MM.1S (cell line): ENCODE data around the gene FGF11.

Source experiments
- DNase-seq: peaks from one replicate; pipeline ENCODE4 v3.0.0-alpha.2; 2015
- H2AFZ ChIP-seq: fragments of 300-600 bp; sonication (generic); 2 replicates; pipeline ENCODE4 v1.6.0; 2016; ENCODE audit warnings: antibody characterized with exemption, low read length
- H3F3A ChIP-seq: fragments of 300-600 bp; sonication (generic); 2 replicates; pipeline ENCODE4 v1.6.1; 2016; ENCODE audit warnings: mild to moderate bottlenecking, antibody characterized with exemption, low read length, moderate library complexity, mixed read lengths; ENCODE audit not compliant: insufficient read depth
- H3K27ac ChIP-seq: fragments of 300-600 bp; sonication (generic); 2 replicates; pipeline ENCODE4 v1.5.1; 2016; ENCODE audit warnings: mild to moderate bottlenecking, low read length
- H3K27me3 ChIP-seq: fragments of 300-600 bp; sonication (generic); replicated peaks from 2 replicates; pipeline ENCODE4 v1.6.0; 2016; ENCODE audit warnings: low read length; ENCODE audit not compliant: insufficient read depth
- H3K36me3 ChIP-seq: fragments of 300-600 bp; sonication (generic); replicated peaks from 2 replicates; pipeline ENCODE4 v1.6.1; 2016; ENCODE audit warnings: mild to moderate bottlenecking, low read length, mixed read lengths; ENCODE audit not compliant: insufficient read depth
- H3K4me1 ChIP-seq: fragments of 300-600 bp; sonication (generic); 2 replicates; pipeline ENCODE4 v1.6.1; 2016; ENCODE audit warnings: low read length, mixed read lengths
- H3K4me2 ChIP-seq: fragments of 300-600 bp; sonication (generic); 2 replicates; pipeline ENCODE4 v1.6.0; 2016; ENCODE audit warnings: low read depth, low read length
- H3K4me3 ChIP-seq: fragments of 300-600 bp; sonication (generic); 2 replicates; pipeline ENCODE4 v1.5.1; 2016; ENCODE audit warnings: low read length, mixed read lengths
- H3K79me2 ChIP-seq: fragments of 300-600 bp; sonication (generic); 2 replicates; pipeline ENCODE4 v1.6.1; 2016; ENCODE audit warnings: mixed run types, low read length, mixed read lengths
- H3K9ac ChIP-seq: fragments of 300-600 bp; sonication (generic); 2 replicates; pipeline ENCODE4 v1.6.1; 2016; ENCODE audit warnings: low read length, mixed read lengths
- H3K9me2 ChIP-seq: fragments of 300-600 bp; sonication (generic); replicated peaks from 2 replicates; pipeline ENCODE4 v1.6.1; 2016; ENCODE audit warnings: mild to moderate bottlenecking, low read length, mixed read lengths; ENCODE audit not compliant: insufficient read depth
- H3K9me3 ChIP-seq: fragments of 300-600 bp; sonication (generic); replicated peaks from 2 replicates; pipeline ENCODE4 v1.6.1; 2016; ENCODE audit warnings: mild to moderate bottlenecking, low read length, mixed read lengths; ENCODE audit not compliant: insufficient read depth
- H4K20me1 ChIP-seq: fragments of 300-600 bp; sonication (generic); 2 replicates; pipeline ENCODE4 v1.6.1; 2016; ENCODE audit warnings: mild to moderate bottlenecking, low read length, moderate library complexity, mixed read lengths; ENCODE audit not compliant: insufficient read depth
- CTCF ChIP-seq: fragments of 300-600 bp; sonication (generic); IDR thresholded peaks from 2 replicates; pipeline ENCODE4 v1.5.1; 2016; ENCODE audit warnings: antibody characterized with exemption, low read length, mixed read lengths
- EZH2 ChIP-seq: fragments of 300-600 bp; sonication (generic); optimal IDR thresholded peaks from 2 replicates; pipeline ENCODE3; 2017; ENCODE audit warnings: low read depth, mild to moderate bottlenecking, antibody characterized with exemption, low read length, mixed read lengths
- EZH2phosphoT487 ChIP-seq: fragments of 300-600 bp; sonication (generic); IDR thresholded peaks from 2 replicates; pipeline ENCODE4 v1.6.1; 2018; ENCODE audit warnings: antibody characterized with exemption, low read length

Gene FGF11

GRCh38 chr17:7414837-7415236, 24.5 kb upstream of the FGF11 start:
- Histone ChIP-seq H3K4me1 (no peaks in the 10 kb centered on the region), H4K20me1 (no peaks in the 10 kb centered on the region), H3K9me2 (no peaks in the 10 kb centered on the region), H3K79me2 (no peaks in the 10 kb centered on the region), H3K27ac (no peak overlapping the region), H3K9ac (no peak overlapping the region), H2AFZ (no peak overlapping the region), H3K4me2 (no peak overlapping the region), H3K9me3 (no peaks in the 10 kb centered on the region), H3K27me3 (peaks cover 98% of the 10 kb centered on the region), H3K36me3 (no peaks in the 10 kb centered on the region), H3F3A (no peaks in the 10 kb centered on the region), H3K4me3 (no peak overlapping the region)
- TF ChIP-seq CTCF: no peak
- no peak for TF ChIP-seq EZH2
- TF ChIP-seq EZH2phosphoT487: no peak
- no peak for DNase-seq

GRCh38 chr17:7415784-7416183, 23.5 kb upstream of the FGF11 start:
- H4K20me1 ChIP-seq: no peaks in the 10 kb centered on the region
- no peak overlapping the region for H3K4me3 ChIP-seq
- H3K27ac ChIP-seq: no peak overlapping the region
- no peak for TF ChIP-seq EZH2
- TF ChIP-seq CTCF: no peak
- TF ChIP-seq EZH2phosphoT487: no peak
- no peaks in the 10 kb centered on the region for H3K36me3 ChIP-seq
- no peaks in the 10 kb centered on the region for H3F3A ChIP-seq
- H3K9me3 ChIP-seq: no peaks in the 10 kb centered on the region
- no peak overlapping the region for H2AFZ ChIP-seq
- H3K79me2 ChIP-seq: no peaks in the 10 kb centered on the region
- H3K27me3 ChIP-seq: peaks cover 94% of the 10 kb centered on the region
- H3K4me2 ChIP-seq: no peak overlapping the region
- no peak overlapping the region for H3K9ac ChIP-seq
- no peak for DNase-seq
- H3K4me1 ChIP-seq: no peaks in the 10 kb centered on the region
- H3K9me2 ChIP-seq: no peaks in the 10 kb centered on the region

- H3K27me3 ChIP-seq: peaks cover 88% of the 10 kb centered on the region
- TF ChIP-seq EZH2: no peak
- no peak for TF ChIP-seq EZH2phosphoT487
- no peak for TF ChIP-seq CTCF
- H3K79me2 ChIP-seq: no peaks in the 10 kb centered on the region
- no peaks in the 10 kb centered on the region for H3K9me3 ChIP-seq
- no peak overlapping the region for H2AFZ ChIP-seq
- no peak overlapping the region for H3K4me3 ChIP-seq
- H3K9ac ChIP-seq: no peak overlapping the region
- H3K27ac ChIP-seq: no peak overlapping the region
- H3K4me2 ChIP-seq: no peak overlapping the region
- no peaks in the 10 kb centered on the region for H3K36me3 ChIP-seq
- H3K4me1 ChIP-seq: no peaks in the 10 kb centered on the region
- no peaks in the 10 kb centered on the region for H3F3A ChIP-seq
- H3K9me2 ChIP-seq: no peaks in the 10 kb centered on the region
- DNase-seq: no peak
- H4K20me1 ChIP-seq: no peaks in the 10 kb centered on the region
These were observed 23.0 kb upstream of the FGF11 start for GRCh38 chr17:7416323-7416722.
